HL-60 (cell line): ENCODE measurements around the gene NEU3.

Experiments used
- GABPA ChIP-seq: IDR thresholded peaks from 2 replicates; pipeline ENCODE4 v1.6.1; 2012; ENCODE audit warnings: low read depth
- POLR2AphosphoS5 ChIP-seq: IDR thresholded peaks from 2 replicates; pipeline ENCODE4 v1.6.1; 2012; ENCODE audit warnings: low read depth
- TF ChIP-seq, protein P1 (sequence below): IDR thresholded peaks from one replicate; pipeline ENCODE4 v1.5.1; 2011; ENCODE audit warnings: low read length, control low read depth, inconsistent platforms; ENCODE audit not compliant: insufficient read depth
- TF ChIP-seq, protein P2 (sequence below): IDR thresholded peaks from 2 replicates; pipeline ENCODE4 v1.6.1; 2012; ENCODE audit warnings: low read depth; ENCODE audit not compliant: insufficient replicate concordance

DNA sequence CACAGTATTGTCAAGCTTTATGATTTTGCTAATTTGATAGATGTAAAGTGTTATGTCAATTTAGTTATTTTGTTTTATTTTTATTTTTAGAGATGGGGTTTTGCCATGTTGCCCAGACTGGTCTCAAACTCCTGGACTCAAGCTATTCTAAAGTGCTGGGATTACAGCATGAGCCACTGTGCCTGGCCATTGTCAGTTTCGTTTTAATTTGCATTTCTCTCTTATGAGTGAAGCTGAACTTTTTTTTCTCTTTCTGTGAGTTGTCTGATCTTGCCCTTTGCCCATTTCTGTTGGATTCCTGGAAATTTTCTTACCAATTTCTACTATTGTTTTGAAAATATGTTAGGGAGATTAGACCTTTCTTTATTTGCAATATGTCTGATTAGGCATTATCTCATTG lies 15.5 kb downstream of the NEU3 start:
- TF ChIP-seq, protein P1, sequence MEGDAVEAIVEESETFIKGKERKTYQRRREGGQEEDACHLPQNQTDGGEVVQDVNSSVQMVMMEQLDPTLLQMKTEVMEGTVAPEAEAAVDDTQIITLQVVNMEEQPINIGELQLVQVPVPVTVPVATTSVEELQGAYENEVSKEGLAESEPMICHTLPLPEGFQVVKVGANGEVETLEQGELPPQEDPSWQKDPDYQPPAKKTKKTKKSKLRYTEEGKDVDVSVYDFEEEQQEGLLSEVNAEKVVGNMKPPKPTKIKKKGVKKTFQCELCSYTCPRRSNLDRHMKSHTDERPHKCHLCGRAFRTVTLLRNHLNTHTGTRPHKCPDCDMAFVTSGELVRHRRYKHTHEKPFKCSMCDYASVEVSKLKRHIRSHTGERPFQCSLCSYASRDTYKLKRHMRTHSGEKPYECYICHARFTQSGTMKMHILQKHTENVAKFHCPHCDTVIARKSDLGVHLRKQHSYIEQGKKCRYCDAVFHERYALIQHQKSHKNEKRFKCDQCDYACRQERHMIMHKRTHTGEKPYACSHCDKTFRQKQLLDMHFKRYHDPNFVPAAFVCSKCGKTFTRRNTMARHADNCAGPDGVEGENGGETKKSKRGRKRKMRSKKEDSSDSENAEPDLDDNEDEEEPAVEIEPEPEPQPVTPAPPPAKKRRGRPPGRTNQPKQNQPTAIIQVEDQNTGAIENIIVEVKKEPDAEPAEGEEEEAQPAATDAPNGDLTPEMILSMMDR, result no peak
- TF ChIP-seq, protein P2, sequence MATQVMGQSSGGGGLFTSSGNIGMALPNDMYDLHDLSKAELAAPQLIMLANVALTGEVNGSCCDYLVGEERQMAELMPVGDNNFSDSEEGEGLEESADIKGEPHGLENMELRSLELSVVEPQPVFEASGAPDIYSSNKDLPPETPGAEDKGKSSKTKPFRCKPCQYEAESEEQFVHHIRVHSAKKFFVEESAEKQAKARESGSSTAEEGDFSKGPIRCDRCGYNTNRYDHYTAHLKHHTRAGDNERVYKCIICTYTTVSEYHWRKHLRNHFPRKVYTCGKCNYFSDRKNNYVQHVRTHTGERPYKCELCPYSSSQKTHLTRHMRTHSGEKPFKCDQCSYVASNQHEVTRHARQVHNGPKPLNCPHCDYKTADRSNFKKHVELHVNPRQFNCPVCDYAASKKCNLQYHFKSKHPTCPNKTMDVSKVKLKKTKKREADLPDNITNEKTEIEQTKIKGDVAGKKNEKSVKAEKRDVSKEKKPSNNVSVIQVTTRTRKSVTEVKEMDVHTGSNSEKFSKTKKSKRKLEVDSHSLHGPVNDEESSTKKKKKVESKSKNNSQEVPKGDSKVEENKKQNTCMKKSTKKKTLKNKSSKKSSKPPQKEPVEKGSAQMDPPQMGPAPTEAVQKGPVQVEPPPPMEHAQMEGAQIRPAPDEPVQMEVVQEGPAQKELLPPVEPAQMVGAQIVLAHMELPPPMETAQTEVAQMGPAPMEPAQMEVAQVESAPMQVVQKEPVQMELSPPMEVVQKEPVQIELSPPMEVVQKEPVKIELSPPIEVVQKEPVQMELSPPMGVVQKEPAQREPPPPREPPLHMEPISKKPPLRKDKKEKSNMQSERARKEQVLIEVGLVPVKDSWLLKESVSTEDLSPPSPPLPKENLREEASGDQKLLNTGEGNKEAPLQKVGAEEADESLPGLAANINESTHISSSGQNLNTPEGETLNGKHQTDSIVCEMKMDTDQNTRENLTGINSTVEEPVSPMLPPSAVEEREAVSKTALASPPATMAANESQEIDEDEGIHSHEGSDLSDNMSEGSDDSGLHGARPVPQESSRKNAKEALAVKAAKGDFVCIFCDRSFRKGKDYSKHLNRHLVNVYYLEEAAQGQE, result no peak
- TF ChIP-seq POLR2AphosphoS5 (no peak), GABPA (no peak)
